ENCODE measurements around the gene PGAM1. TPM values are rescaled to one million over a fixed set of nuclear protein-coding genes. Genes with fewer than 3 reads are reported as not detected.

PGAM1 gene
- total RNA-seq, 1 experiment from 2014 or later = 497 TPM

DNA sequence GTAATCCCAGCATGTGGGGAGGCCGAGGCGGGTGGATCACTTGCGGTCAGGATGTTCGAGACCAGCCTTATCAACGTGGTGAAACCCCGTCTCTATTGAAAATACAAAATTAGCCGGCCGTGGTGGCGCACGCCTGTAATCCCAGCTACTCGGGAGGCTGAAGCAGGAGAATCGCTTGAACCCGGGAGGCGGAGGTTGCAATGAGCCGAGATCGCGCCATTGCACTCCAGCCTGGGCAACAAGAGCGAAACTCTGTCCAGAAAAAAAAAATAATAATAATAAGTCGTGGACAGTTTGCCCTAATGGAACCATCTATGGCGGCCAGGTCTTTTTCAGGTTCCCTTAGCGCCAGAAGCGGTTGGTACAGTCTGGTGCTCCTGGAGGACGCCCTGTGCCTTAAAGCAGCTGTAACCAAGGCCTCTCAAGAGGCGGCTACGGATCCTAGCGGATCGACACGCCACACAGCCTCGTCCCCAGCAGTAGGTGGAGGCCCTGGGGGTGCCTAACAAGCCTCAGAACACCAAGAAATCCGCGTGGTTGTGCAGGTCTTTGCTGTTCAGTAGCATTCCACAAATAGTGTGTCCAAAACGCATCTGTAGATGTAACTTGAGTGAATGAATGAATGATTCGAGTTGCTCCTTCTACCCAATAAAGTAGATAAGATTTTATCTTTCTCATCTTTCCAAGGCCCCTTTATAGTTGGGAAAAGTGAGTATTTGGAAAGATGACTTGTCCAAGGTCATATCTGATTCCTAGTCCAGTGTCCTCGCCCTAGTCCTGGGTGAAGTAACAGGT is 982 bp downstream of the PGAM1 start:
- H3K79me2 ChIP-seq (ENCODE audit: insufficient read depth, low read length) = peaks cover 64% of the 10 kb centered on the region
- peaks cover 8 to 32% of the 10 kb centered on the region in 2 experiments for H3K4me1 ChIP-seq (ENCODE audit: control insufficient read depth in 1 of 2, insufficient read depth in 2 of 2, low read length in 2 of 2)
- no peaks in the 10 kb centered on the region for H3K27me3 ChIP-seq (ENCODE audit: insufficient read depth, low read length)
- peak overlapping the region; percentile 96 for H3K27ac ChIP-seq (ENCODE audit: low read depth, low read length)
- POLR2A ChIA-PET = interaction anchor here (0.9 kb wide), 1 partner anchor 72 kb away, joined by 3 read pairs; the partner anchor contains the start of gene UBTD1
- H3K9ac ChIP-seq (ENCODE audit: low read length) = peak overlapping the region; percentile 100
- CTCF ChIA-PET = no interaction called here
- RAD21 ChIA-PET (ENCODE audit: low non-redundant PET in 1 of 2, low total read pairs in 2 of 2, uncharacterized antibody in 2 of 2, unreplicated experiment in 2 of 2) = no interaction called here
- no peak for DNase-seq (ENCODE audit: low read depth, low spot score)
- H3K9me3 ChIP-seq (ENCODE audit: control insufficient read depth in 1 of 2, insufficient read depth in 1 of 2, low read depth in 1 of 2, low read length in 2 of 2) = no peaks in the 10 kb centered on the region
- peak overlapping the region; percentile 85 for H3K4me2 ChIP-seq (ENCODE audit: low read length)
- H3K9me2 ChIP-seq (ENCODE audit: insufficient read depth) = no peaks in the 10 kb centered on the region
- BruUV-seq (replicated peaks) = no TSS peak
- intact Hi-C loops (cut with micrococcal nuclease) = loop anchor here (1.0 kb wide), 1 partner anchor 26 kb away; the partner anchor contains the start of gene RRP12
- peaks cover 14% of the 10 kb centered on the region; the same call in 1 of the 2 replicates for H4K20me1 ChIP-seq (ENCODE audit: insufficient read depth)
- ATAC-seq = no peak
- H3K36me3 ChIP-seq (ENCODE audit: control insufficient read depth in 1 of 2, insufficient read depth in 2 of 2, low read length in 2 of 2) = peaks cover 28 to 40% of the 10 kb centered on the region in 2 experiments
- TF ChIP-seq EZH2 (IDR thresholded peaks at IDR 0.05) = no peak
- no peak for TF ChIP-seq SRF (IDR thresholded peaks at IDR 0.05; ENCODE audit: low read depth)
- TF ChIP-seq POLR2A (IDR thresholded peaks at IDR 0.05; ENCODE audit: borderline replicate concordance, extremely low read depth, insufficient read depth, insufficient read length) = no peak
- no peak for TF ChIP-seq EGR1 (IDR thresholded peaks at IDR 0.05; ENCODE audit: low read depth)
- peak overlapping the region; percentile 87 to 98 for H3K4me3 ChIP-seq (replicated peaks in 1 of 2; ENCODE audit: low read depth in 1 of 2, low read length in 2 of 2)
- H2AFZ ChIP-seq (ENCODE audit: low read depth, low read length, poor library complexity, severe bottlenecking) = no peak overlapping the region

DNA sequence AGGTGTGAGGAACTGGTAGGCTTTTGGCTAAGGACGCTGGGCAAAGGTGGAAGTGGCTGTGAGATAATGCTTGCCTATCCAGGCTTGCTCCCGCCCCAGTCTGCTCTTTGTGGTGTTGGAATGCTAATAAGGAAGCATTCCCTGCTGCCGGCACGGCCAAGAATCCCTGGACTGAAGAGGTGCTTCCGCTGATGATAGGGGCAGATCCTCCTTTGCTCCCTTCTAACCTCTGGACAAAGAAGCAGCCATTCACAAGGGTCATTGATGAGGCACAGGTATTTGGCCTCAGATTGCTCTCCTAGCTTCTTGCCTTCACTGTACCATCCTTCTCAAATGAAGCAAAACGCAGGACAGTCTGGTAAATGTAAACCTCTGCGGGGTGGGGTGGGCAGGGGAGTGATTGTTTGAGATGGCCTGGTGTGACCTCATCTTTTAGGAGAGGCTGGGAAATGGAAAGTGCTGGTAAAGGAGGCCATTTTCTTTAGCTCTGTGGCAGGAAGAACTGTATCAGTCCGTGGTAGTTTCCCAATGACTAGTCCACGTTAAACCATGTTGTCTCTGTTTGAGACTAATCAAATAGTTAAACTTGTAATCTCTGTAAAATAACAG is 1.7 kb downstream of the PGAM1 start:
- Histone ChIP-seq H3K4me1 (ENCODE audit: control insufficient read depth in 1 of 2, insufficient read depth in 2 of 2, low read length in 2 of 2) (peaks cover 8 to 32% of the 10 kb centered on the region in 2 experiments), H3K36me3 (ENCODE audit: control insufficient read depth in 1 of 2, insufficient read depth in 2 of 2, low read length in 2 of 2) (peaks cover 29 to 42% of the 10 kb centered on the region in 2 experiments), H3K27ac (ENCODE audit: low read depth, low read length) (peak overlapping the region; percentile 96), H3K4me2 (ENCODE audit: low read length) (peak overlapping the region; percentile 85), H3K9ac (ENCODE audit: low read length) (peak overlapping the region; percentile 100), H3K9me3 (ENCODE audit: control insufficient read depth in 1 of 2, insufficient read depth in 1 of 2, low read depth in 1 of 2, low read length in 2 of 2) (no peaks in the 10 kb centered on the region), H4K20me1 (ENCODE audit: insufficient read depth) (peaks cover 14% of the 10 kb centered on the region; the same call in 1 of the 2 replicates), H3K79me2 (ENCODE audit: insufficient read depth, low read length) (peaks cover 66% of the 10 kb centered on the region), H3K9me2 (ENCODE audit: insufficient read depth) (no peaks in the 10 kb centered on the region), H2AFZ (ENCODE audit: low read depth, low read length, poor library complexity, severe bottlenecking) (no peak overlapping the region), H3K27me3 (ENCODE audit: insufficient read depth, low read length) (no peaks in the 10 kb centered on the region), H3K4me3 (replicated peaks in 1 of 2; ENCODE audit: low read depth in 1 of 2, low read length in 2 of 2) (peak overlapping the region; percentile 87 to 98)
- RAD21 ChIA-PET (ENCODE audit: low non-redundant PET in 1 of 2, low total read pairs in 2 of 2, uncharacterized antibody in 2 of 2, unreplicated experiment in 2 of 2) = no interaction called here
- DNase-seq (ENCODE audit: low read depth, low spot score) (no peak), ATAC-seq (no peak)
- POLR2A ChIA-PET = interaction anchor here (0.9 kb wide), 1 partner anchor 71 kb away, joined by 3 read pairs; the partner anchor contains the start of gene UBTD1
- intact Hi-C loops (cut with micrococcal nuclease) = no loop called here
- TSS peak; percentile 49 for BruUV-seq (replicated peaks)
- TF ChIP-seq MAX (IDR thresholded peaks at IDR 0.05) = no peak
- TF ChIP-seq SIN3A (IDR thresholded peaks at IDR 0.05; ENCODE audit: low read depth) = 0 out of 2 replicates have a peak, but pooled peaks have one; percentile 8
- CTCF ChIA-PET = no interaction called here
